Measurements from ENCODE around the gene MIDN.

MIDN gene

GRCh38 chr19:1210227-1210538, 38.2 kb upstream of the MIDN start:
- TF ChIP-seq CTCF (IDR thresholded peaks at IDR 0.05; ENCODE audit: low read depth, low read length, missing control alignments): no peak
- no peak overlapping the region for H3K4me3 ChIP-seq (ENCODE audit: low read depth, low read length)
- no peak for DNase-seq (ENCODE audit: low read depth)

- no peak for DNase-seq (ENCODE audit: low read depth)
- H3K4me3 ChIP-seq (ENCODE audit: low read depth, low read length): no peak overlapping the region
- no peak for TF ChIP-seq CTCF (IDR thresholded peaks at IDR 0.05; ENCODE audit: low read depth, low read length, missing control alignments)
Observed at GRCh38 chr19:1211494-1212234, 36.7 kb upstream of the MIDN start.

- DNase-seq (ENCODE audit: low read depth): no peak
- TF ChIP-seq CTCF (IDR thresholded peaks at IDR 0.05; ENCODE audit: low read depth, low read length, missing control alignments): no peak
- H3K4me3 ChIP-seq (ENCODE audit: low read depth, low read length): peak overlapping the region; percentile 12; the same call in 1 of the 2 replicates
Observed at GRCh38 chr19:1213391-1214286, 34.7 kb upstream of the MIDN start.

GRCh38 chr19:1214299-1214861, 34.0 kb upstream of the MIDN start:
- no peak for TF ChIP-seq CTCF (IDR thresholded peaks at IDR 0.05; ENCODE audit: low read depth, low read length, missing control alignments)
- no peak for DNase-seq (ENCODE audit: low read depth)
- H3K4me3 ChIP-seq (ENCODE audit: low read depth, low read length): no peak overlapping the region

- no peak overlapping the region for H3K4me3 ChIP-seq (ENCODE audit: low read depth, low read length)
- no peak for DNase-seq (ENCODE audit: low read depth)
- TF ChIP-seq CTCF (IDR thresholded peaks at IDR 0.05; ENCODE audit: low read depth, low read length, missing control alignments): no peak
Observed at GRCh38 chr19:1214862-1215731, 33.3 kb upstream of the MIDN start.

GRCh38 chr19:1216756-1217155, 31.6 kb upstream of the MIDN start:
- TF ChIP-seq CTCF (IDR thresholded peaks at IDR 0.05; ENCODE audit: low read depth, low read length, missing control alignments): no peak
- no peak for DNase-seq (ENCODE audit: low read depth)
- no peak overlapping the region for H3K4me3 ChIP-seq (ENCODE audit: low read depth, low read length)
